Glutamatergic neuron (in vitro differentiated cells): ENCODE measurements around the gene PDLIM5. TPM values are rescaled to one million over a fixed set of nuclear protein-coding genes. Genes with fewer than 3 reads are reported as not detected.

Experiments
- DNase-seq: peaks from one replicate; pipeline ENCODE4 v3.0.0; 2022
- H3K27ac Mint-ChIP-seq: one replicate; pipeline ENCODE4 v1.8.0; 2020; ENCODE audit warnings: mild to moderate bottlenecking, mixed read lengths, inconsistent platforms; ENCODE audit not compliant: unreplicated experiment
- H3K27me3 Mint-ChIP-seq: one replicate; pipeline ENCODE4 v1.8.0; 2020; ENCODE audit warnings: mild to moderate bottlenecking, moderate library complexity, mixed read lengths, inconsistent platforms; ENCODE audit not compliant: unreplicated experiment
- H3K36me3 Mint-ChIP-seq: one replicate; pipeline ENCODE4 v1.8.0; 2020; ENCODE audit warnings: mild to moderate bottlenecking, mixed read lengths, inconsistent platforms; ENCODE audit not compliant: unreplicated experiment
- H3K4me1 Mint-ChIP-seq: one replicate; pipeline ENCODE4 v1.8.0; 2020; ENCODE audit warnings: mild to moderate bottlenecking, low read depth, mixed read lengths, inconsistent platforms; ENCODE audit not compliant: unreplicated experiment
- H3K4me3 Mint-ChIP-seq: one replicate; pipeline ENCODE4 v1.8.0; 2020; ENCODE audit warnings: mild to moderate bottlenecking, mixed read lengths, inconsistent platforms; ENCODE audit not compliant: unreplicated experiment
- H3K9me3 Mint-ChIP-seq: one replicate; pipeline ENCODE4 v1.8.0; 2020; ENCODE audit warnings: mild to moderate bottlenecking, moderate library complexity, mixed read lengths, inconsistent platforms; ENCODE audit not compliant: unreplicated experiment
- total RNA-seq: library from RNA; stranded (reverse); fragmentation: NEBNext Ultra II Directional; extraction: Animal tissue kit (Norgen Biotek cat#: 25700); gene quantifications from one replicate; pipeline ENCODE4 v1.2.1, GENCODE V29; 2021; ENCODE audit not compliant: unreplicated experiment
- TF ChIP-seq, protein P1 (sequence below): fragments of 200-600 bp; sonication (generic); IDR thresholded peaks from one replicate; pipeline ENCODE4 v1.5.0; 2021; ENCODE audit not compliant: partially characterized antibody, unreplicated experiment

PDLIM5 gene
- total RNA-seq, 1 donor from 2014 or later = 32.7 TPM

DNA sequence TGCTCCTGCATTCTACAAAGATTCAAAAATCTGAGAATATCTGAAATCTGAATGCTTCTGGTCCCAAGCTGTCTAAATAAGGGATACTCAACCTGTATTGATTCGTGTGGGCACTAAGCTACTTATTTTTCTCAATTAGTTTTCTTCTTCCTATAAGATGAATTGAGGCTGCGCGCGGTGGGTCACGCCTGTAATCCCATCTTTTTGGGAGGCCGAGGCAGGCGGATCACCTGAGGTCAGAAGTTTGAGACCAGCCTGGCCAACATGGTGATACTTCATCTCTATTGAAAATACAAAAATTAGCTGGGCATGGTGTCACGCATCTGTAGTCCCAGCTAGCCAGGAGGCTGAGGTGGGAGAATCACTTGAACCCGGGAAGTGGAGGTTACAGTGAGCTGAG lies 122.3 kb downstream of the PDLIM5 start:
- Mint-ChIP-seq H3K9me3 (no peaks in the 10 kb centered on the region), H3K27ac (no peak overlapping the region), H3K4me1 (peaks cover 9% of the 10 kb centered on the region)

GRCh38 chr4:94574616-94575015 lies 122.9 kb downstream of the PDLIM5 start:
- no peak for DNase-seq
- no peak overlapping the region for H3K27ac Mint-ChIP-seq
- peaks cover 9% of the 10 kb centered on the region for H3K4me1 Mint-ChIP-seq
- H3K36me3 Mint-ChIP-seq = no peaks in the 10 kb centered on the region
- TF ChIP-seq, protein P1, sequence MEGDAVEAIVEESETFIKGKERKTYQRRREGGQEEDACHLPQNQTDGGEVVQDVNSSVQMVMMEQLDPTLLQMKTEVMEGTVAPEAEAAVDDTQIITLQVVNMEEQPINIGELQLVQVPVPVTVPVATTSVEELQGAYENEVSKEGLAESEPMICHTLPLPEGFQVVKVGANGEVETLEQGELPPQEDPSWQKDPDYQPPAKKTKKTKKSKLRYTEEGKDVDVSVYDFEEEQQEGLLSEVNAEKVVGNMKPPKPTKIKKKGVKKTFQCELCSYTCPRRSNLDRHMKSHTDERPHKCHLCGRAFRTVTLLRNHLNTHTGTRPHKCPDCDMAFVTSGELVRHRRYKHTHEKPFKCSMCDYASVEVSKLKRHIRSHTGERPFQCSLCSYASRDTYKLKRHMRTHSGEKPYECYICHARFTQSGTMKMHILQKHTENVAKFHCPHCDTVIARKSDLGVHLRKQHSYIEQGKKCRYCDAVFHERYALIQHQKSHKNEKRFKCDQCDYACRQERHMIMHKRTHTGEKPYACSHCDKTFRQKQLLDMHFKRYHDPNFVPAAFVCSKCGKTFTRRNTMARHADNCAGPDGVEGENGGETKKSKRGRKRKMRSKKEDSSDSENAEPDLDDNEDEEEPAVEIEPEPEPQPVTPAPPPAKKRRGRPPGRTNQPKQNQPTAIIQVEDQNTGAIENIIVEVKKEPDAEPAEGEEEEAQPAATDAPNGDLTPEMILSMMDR = no peak
- no peaks in the 10 kb centered on the region for H3K9me3 Mint-ChIP-seq
- no peak overlapping the region for H3K4me3 Mint-ChIP-seq
- H3K27me3 Mint-ChIP-seq = peaks cover 2% of the 10 kb centered on the region

More for the DNA sequence above, 122.3 kb downstream of the PDLIM5 start:
- TF ChIP-seq, protein P1 = no peak
- Mint-ChIP-seq H3K36me3 (no peaks in the 10 kb centered on the region), H3K27me3 (peaks cover 2% of the 10 kb centered on the region), H3K4me3 (no peak overlapping the region)
- DNase-seq = no peak

DNA sequence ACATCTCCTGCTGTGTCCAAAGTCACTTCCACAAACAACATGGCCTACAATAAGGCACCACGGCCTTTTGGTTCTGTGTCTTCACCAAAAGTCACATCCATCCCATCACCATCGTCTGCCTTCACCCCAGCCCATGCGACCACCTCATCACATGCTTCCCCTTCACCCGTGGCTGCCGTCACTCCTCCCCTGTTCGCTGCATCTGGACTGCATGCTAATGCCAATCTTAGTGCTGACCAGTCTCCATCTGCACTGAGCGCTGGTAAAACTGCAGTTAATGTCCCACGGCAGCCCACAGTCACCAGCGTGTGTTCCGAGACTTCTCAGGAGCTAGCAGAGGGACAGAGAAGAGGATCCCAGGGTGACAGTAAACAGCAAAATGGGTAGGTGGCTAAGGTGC lies 123.9 kb downstream of the PDLIM5 start:
- Mint-ChIP-seq H3K27ac (no peak overlapping the region), H3K27me3 (peaks cover 2% of the 10 kb centered on the region), H3K4me3 (no peak overlapping the region), H3K9me3 (no peaks in the 10 kb centered on the region), H3K4me1 (peaks cover 9% of the 10 kb centered on the region), H3K36me3 (no peaks in the 10 kb centered on the region)
- peak; percentile 14 for DNase-seq
- TF ChIP-seq, protein P1 = no peak

- no peak for DNase-seq
- no peaks in the 10 kb centered on the region for H3K36me3 Mint-ChIP-seq
- no peak overlapping the region for H3K4me3 Mint-ChIP-seq
- TF ChIP-seq, protein P1 = no peak
- no peaks in the 10 kb centered on the region for H3K9me3 Mint-ChIP-seq
- peaks cover 2% of the 10 kb centered on the region for H3K27me3 Mint-ChIP-seq
- H3K4me1 Mint-ChIP-seq = peaks cover 9% of the 10 kb centered on the region
- no peak overlapping the region for H3K27ac Mint-ChIP-seq
These were observed 124.5 kb downstream of the PDLIM5 start for GRCh38 chr4:94576210-94576609.

DNA sequence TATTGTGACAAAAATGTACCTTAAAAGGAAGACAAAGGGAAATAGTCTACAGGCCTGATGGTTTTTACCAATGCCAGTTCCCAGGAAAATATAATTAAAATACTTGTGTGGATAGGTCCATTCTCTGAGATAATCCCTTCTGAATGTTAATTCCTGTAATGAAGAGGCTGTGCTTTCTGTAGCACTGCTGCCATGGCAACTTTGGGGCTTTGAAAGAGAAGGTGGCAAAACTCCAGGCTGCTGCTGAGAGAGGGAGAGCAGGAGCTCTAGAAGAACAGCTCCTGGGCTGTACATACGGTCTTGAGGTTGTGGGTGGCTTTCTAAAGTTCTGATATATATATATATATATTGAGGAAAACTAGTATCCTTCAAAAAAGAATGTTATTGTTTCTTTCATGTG lies 125.4 kb downstream of the PDLIM5 start:
- Mint-ChIP-seq H3K27me3 (peaks cover 2% of the 10 kb centered on the region), H3K27ac (no peak overlapping the region), H3K4me3 (no peak overlapping the region), H3K9me3 (no peaks in the 10 kb centered on the region), H3K36me3 (no peaks in the 10 kb centered on the region), H3K4me1 (peaks cover 9% of the 10 kb centered on the region)
- peak; percentile 24 for DNase-seq
- TF ChIP-seq, protein P1 = no peak
